Activated CD4-positive, alpha-beta T cell treated with anti-CD3 and anti-CD28 coated beads for 24 hours (primary cell): ENCODE data around the gene DUOX1.

Experiments used
- DNase-seq, 2 donors: peaks; one replicate each; pipeline ENCODE4 v3.0.0-alpha.2; 2020; ENCODE audit warnings: low read depth in 2 of 2

Gene DUOX1

DNA sequence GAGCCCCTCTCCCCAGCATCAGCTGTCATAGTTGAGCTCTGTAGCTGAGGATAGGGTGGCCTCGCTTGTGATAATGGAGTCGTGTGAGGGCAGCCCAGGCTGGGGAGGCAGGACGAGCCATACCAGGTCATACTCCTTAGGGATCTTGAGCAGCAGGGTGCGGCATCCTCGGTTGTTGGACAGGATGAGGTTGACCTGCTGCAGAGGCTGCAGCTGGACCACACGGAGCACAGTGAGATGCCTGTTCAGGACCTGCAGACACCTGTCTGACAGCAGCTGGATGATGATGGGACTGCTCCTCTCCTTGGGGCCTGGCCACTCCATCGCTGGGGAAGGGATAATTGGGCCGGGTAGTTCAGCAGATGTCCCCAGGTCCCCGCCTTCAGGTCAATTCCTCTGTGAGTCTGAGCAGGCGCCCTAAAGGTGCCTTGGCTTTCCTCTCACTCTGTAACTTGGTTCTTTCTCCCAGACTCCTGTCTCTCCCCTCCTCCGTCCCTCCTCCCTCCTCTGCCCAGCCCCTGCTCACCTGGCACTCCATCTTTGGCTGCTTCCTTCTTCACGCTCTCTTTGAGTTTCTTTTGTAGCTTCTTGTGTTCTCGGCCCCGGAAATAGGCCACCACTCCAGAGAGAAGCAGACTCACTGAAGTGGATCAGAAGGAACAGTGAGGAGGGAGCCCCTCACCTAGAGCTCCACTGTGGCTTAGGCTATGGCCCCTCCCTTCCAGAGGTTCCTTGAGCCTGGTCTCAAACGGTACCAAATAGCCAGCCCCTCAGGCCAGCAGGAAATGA is 23.6 kb upstream of the DUOX1 start:
- DNase-seq, result no peak

DNA sequence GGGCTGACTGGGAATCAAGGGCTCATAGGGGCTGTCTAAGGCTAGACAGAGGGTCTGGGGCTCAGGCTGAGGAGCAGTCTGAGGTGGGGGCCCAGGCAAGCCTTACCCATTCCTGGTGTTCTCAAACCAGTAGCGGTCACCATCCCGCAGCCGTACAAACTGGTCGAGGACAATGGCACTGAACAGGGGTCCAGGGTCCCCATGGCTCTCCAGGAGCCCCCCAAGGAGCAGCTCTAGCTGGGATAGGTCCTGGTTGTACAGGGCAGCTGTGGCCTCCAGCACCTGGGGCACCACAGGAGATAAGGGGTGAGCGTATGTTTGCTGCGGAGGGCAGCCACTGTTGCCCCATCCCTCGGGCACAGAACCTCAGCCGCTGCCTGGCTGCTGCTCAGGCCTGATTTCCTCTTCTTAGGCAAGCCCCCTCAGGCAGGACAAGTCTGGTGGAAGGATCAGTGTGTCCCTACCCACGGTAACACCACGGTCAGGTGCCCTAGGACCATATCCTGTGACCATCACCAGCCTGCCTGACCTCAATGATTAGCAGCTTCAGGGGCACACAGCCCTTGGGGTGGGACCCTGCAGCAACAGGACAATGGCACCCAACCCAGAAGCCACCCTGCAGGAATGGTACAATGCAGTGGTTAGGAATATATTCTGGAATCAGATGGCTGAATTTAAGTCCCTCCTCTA is 21.7 kb upstream of the DUOX1 start:
- no peak for DNase-seq

DNA sequence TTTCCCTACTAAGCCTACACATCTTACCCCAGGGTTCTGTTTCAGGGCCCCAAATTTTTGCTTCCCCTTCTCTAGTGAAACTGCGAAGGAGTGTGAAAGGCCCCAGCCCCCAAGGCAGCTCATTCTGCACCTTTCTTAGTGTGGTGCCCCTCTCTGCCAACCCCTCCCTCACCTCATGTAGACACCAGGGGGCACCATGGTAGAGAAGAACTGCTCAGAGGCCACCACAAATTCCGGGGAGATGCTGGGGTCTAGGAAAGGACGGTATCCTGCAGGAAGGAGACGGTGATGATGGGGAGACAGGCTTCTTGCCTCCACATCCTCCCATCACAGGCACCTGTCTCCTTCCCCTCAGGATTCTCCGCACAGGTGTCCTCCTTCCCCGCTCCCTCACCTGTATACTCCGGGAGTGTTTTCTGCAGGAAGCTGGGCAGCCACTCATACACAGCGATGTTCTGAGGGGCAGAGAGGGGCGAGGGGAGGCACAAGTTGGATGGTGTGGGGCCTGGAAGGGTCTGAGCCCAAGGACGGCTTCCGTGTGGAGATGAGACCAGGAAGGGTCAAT is 19.5 kb upstream of the DUOX1 start:
- DNase-seq, result no peak

DNA sequence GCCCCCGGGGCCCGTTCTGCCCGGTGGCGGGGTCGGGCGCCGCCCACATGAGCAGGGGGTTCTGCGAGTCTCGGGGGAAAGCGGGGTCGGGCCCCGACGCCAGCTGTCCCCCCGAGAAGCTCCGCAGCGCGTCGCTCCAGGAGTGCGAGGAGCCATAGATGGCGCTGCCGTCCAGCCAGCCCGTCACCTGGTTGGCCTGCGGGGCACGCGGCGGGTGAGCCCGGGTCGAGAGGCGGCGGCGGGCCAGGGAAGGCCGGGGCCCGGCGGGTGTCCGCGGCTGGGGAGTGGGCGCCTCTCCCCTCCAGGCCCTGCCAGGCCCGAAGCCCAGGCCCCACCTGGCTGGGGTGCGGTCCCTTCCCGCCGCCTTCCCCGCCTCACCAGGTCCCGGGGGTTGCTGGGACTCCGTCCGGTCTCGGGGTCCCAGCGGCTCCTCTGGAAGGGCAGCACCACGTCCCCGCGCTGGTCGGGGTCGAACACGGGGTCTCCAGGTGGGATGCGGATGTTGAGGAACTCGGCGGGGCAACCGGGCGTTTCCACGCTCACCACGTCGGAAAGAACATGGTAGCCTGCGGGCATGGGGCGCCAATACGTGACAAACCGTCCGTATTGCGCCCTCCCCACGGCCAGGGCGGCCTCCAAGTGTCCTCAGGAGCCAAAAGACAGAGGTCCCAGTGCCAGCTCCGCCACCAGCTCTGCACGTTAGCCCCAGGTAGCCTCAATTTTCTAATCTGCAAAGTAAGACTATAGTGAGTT is 18.2 kb upstream of the DUOX1 start:
- no peak for DNase-seq

DNA sequence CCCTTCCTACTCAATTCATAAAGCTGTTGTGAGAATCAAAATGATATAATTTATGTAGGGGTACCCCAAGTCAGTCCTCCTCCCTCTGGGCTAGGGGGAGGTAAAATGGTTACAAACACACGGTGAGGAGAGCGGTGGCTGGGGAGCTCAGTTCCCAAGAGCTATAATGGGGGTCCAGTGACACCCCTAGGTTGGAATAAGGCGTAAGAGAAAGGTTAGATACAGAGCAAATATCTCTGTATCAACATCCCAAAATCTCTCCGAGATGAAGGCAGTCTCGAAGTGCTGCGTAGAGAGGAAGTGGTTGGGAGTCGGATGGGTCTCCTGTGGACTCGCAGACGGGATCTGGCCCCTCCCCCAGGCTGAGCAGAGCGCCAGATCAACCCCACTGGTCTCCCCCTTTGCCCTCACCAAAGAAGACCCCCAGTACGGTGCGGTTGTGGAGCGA is 17.6 kb upstream of the DUOX1 start:
- no peak for DNase-seq

DNA sequence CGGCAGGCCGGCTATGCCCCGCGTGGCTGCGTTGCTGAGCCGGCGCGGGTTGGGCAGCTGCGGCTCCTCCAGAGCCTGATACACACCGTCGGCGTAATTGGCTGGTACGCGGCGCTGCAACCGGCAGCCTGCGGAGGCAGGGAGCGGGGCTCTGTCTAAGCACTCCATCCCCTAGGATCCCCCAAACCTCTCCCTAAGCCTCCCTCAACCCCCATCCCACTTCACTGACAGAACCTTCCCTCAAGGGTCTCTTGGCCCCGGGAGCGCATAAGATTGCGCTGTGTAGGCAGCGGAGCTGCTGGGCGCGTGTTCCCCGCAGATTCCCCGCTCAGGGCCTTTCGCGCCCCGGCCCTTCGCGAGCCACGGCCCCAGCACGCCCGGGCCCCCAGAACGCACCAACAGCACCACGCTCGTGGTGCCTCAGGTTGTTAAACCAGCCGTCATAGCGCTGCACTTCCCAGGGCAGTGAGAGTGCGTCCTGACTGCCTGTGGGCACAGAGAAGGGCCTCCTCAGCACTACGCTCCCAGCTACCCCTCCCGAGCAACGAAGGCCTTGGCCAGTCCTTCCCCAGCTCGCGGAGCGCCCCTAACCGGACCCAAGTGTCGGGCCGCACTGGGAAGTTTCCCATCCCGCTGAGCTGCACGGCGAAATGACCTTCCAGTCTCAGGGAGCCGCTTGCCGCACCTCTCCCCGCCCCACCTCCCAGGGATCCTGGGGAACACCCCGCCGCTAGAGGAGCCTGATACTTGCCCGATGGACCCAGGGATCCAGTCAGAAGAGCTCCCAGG is 17.0 kb upstream of the DUOX1 start:
- DNase-seq, result no peak

DNA sequence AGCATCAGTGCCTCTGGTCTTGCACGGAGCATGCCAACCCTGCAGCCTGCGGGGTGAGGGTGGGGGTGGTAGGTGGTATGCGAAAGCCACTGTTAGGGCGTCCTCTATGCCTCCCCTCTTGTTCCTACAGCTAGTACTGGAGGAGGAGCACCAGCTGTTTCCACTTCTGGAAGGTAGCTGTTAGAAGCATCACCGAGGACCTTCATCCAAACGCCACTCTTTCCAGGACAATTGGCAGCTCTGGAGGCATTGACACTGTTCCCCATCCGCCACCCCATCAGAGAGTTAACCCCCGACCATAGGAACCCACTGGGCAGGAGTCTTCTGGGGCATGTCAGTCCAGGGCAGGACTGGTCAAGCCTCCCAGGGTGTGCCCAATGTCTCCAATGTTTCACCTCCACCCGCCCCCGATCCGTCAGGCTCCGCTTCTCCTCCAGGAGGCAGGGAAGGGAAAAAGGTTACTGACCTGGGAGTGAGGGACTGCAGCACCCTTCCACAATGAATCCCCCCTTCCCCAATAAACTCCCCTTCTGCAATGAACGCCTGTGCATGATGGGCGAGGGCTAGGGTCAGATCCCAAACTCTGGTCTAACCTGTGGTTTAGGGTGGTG is 16.3 kb upstream of the DUOX1 start:
- DNase-seq, result no peak

DNA sequence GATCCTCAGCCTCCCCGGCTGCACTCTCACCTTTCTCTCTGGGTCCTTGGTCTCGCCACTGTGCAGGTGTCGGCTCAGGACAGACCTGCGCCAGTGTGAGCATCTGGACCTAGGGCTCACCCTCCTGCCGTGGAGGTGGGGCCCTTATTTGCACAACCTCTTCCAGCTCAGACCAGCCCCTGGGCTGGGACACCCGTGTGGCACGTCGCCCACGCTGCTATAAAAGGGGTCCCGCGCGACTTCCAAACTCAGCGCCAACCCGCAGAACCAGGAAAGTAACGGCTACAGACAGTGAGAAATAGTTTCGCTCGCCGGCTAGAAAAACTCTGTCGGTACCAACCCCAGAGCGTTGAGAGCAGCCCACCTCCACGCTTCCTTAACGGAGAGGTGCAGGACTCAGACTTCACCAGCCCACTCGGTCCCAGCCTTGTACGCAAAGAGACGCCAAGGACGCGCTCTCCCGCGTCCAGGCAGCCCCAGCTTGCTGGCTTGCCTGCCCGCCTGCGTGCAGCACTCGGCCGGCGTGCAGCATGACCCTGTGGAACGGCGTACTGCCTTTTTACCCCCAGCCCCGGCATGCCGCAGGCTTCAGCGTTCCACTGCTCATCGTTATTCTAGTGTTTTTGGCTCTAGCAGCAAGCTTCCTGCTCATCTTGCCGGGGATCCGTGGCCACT is 15.6 kb upstream of the DUOX1 start, which contains the start of the genes DUOX2 and DUOXA2:
Gene DUOX2 (minus strand): TSS at position 97 of the 675 bp plus-strand sequence. CDS start 761 bp downstream, outside the sequence.
Gene DUOXA2 (plus strand): TSS at position 251 of the 675 bp plus-strand sequence. CDS start 280 bp downstream, at position 531.
- DNase-seq, result no peak

DNA sequence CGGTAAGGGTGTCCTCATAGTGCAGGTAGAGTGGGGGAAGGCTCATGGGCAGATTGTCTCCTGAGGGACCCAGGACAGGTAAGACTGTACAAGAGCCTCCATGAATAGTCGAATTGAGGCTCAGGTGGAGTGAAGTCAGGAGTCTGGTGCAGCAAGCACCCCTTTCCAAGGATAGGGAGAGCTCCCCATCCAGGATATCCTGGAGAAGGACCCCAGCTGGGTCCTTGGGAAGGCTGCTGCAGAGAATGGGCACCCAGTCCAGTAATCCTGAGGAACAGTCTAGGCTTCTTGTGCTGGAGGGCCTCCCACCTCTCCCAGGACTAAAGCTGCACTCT is 15.1 kb upstream of the DUOX1 start:
- no peak for DNase-seq

DNA sequence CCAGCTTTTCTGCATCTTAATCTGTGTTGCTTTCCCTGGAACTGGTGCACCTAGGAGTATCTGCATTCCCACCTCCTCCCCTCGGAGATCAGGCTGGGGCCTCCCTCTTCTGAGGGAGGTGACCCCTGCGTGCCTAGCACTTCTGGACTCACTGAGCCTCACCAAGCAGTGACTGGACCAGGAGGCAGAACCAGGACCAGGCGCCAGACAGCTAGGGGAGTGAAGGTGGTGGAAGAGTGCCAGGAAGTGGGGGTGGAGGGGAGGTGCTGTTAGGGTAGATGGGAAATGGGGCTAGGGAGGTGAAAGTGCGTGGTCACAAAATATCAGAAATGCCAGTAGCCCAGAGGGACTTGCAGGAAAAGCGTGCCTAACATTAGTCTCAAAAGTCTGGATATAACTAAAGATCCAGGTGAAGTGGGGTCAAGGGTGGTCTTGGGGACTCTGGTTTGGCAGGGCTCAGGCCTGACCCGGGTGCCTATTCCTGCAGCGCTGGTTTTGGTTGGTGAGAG is 14.4 kb upstream of the DUOX1 start:
- no peak for DNase-seq

DNA sequence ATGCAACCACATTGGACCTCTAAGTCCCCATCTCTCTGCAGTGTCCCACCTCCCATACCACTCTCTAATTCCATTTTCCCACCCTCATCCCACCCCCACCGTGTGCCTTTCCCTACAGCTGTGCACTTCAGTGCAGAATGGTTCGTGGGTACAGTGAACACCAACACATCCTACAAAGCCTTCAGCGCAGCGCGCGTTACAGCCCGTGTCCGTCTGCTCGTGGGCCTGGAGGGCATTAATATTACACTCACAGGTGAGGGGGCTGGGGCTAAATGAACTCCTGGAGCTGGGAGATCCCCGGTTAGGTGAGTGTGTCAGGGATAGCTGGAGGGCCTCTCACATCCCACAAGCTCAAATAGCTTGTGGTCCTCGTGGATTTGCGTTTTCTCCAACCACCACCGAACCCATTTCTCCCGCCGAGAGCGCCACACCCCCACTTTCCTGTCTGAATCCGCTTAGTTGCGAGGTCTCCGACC is 13.8 kb upstream of the DUOX1 start:
- DNase-seq, result no peak

DNA sequence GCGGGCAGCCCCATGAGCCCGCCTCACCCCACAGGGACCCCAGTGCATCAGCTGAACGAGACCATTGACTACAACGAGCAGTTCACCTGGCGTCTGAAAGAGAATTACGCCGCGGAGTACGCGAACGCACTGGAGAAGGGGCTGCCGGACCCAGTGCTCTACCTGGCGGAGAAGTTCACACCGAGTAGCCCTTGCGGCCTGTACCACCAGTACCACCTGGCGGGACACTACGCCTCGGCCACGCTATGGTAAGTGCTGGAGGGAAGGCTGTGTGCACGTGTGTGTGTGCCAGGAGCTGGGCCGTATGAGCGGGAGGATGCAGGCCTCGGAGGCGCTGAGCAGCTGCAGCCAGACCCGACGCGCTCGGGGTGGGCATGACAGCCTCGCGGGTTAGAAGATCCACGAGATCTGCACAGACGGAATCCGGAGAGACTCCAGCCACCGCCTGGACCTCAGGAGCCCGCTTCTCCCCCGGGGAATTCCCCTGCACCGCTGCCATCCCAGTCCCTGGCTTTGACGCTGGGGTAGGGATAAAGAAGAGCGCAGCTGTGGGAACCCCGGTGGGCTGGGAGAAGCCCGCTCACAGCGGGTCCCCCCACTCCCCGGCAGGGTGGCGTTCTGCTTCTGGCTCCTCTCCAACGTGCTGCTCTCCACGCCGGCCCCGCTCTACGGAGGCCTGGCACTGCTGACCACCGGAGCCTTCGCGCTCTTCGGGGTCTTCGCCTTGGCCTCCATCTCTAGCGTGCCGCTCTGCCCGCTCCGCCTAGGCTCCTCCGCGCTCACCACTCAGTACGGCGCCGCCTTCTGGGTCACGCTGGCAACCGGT is 13.1 kb upstream of the DUOX1 start:
- no peak for DNase-seq

DNA sequence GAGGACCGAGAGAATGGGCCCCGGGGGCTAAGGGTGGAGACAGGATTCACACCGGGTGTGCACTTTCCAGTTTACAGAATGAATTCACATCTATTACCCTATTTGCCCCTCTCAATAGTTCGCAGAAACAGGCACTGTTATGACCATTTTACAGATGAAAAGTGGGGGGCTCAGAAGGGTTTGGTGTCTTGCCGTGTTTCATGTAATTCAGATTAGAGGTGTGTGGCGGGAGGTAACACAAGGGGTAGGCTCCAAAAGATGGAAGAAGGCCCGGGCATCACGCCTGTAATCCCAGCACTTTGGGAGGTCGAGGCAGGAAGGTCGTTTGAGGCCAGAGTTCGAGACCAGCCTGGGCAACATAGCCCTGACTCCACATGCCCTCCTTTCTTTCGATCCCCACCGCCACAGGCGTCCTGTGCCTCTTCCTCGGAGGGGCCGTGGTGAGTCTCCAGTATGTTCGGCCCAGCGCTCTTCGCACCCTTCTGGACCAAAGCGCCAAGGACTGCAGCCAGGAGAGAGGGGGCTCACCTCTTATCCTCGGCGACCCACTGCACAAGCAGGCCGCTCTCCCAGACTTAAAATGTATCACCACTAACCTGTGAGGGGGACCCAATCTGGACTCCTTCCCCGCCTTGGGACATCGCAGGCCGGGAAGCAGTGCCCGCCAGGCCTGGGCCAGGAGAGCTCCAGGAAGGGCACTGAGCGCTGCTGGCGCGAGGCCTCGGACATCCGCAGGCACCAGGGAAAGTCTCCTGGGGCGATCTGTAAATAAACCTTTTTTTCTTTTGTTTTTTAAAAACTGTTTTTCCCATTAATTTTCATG is 12.3 kb upstream of the DUOX1 start:
- DNase-seq, result no peak

DNA sequence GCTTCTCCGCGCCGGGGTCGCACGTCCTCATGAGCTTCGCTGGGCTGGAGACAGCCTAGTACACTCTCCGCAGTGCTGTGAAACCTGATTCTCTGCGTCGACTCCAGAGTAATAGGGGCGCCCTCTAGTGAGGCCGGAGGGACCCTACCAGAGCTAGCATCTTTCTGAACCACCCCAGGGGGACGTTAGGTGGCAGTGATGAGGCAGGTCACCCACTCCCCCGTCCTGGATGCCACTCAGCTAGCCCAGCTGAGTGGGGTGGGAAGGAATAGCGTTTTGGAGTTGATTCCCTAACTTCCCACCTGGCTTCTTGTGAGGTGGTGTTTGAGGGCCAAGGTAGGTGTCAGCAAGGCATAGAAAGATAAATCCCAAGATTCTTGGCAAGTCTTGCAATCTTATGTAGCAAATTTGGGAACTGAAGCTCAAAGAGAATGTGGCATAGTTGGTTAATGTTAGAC is 11.6 kb upstream of the DUOX1 start:
- peak; percentile 76 to 82 for DNase-seq

DNA sequence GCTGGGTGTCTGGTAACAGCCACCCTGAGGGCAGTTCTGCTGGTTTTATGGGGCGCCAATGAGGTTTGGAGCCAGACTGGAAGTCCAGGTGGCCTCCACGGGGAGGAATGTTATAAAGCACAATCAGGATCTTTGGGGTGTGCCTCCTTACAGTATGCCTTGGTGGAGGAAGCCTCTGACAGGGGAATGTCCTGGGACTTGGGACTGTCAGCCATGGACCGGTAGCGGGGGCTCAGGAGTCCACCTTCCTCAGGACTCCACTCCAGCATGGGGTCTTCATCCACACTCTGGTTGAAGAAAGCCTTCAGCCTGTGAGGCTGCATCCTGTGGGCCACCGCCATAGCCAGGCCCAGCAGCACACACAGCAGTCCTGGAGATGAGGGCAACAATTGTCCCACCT is 10.8 kb upstream of the DUOX1 start:
- no peak for DNase-seq

DNA sequence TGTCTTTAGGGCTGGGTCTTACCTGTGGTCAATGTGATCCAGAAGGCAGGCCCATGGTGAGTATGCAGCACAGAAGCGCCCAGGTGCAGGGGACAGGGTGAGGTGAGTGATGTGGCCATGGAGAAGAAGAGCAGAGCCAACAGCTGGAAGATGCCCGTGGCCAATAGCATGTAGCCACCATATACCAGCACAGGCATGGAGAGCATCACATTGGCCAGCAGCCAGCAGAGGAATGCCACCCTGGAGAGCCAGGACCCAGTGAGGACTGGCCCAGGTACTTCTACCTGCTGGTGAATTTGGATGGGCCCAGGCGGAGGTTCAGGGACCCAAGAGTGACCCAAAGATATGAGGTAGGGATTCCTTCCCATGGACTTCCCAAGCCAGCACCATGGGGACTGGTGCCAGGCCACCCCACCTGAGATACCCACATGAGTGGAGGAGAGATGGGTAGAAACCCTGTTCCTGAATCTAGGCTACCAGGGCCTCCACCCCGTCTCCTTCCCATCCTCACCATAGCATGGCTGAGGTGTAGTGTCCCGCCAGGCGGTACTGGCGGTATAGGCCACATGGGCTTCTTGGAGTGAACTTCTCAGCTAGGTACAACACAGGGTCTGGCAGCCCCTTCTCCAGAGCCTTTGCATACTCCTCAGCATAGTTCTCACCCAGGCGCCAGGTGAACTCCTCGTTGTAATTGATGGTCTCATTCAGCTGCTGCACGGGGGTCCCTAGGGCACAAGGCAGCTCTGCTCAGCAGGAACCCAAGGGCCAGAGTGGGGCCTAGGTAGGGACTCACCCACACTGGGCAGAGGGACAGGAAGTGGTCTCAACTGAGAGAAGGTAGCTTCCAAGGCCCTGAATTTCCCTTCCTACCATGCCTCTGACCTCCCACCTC is 9.5 kb upstream of the DUOX1 start:
- no peak for DNase-seq

DNA sequence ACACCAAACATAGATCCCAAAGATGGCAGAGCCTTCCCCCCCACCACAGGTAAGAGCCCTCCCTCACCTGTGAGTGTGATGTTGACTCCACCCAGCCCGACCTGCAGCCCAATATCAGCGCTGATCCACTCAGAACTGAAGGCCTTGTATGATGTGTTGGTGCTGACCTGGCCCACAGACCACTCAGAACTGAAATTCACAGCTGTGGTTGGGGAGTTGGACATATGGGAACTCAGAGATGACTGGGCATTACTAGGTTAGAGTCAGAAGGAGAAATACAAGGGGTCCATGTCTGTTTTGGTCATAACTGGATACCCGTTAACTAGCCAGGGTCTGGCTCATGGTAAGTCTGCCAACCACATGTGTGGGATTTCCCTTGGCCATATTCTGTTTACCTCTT is 8.8 kb upstream of the DUOX1 start:
- no peak for DNase-seq
